Hippocampal formation (tissue), 2 donors: ENCODE results near the gene RAP1A.
"Not testable (repeated sequence)": the region's sequence is repeated elsewhere in the genome, so short reads cannot be mapped to it uniquely, and the experiment has no call there.

ENCODE experiments used
- DNase-seq, 2 donors: peaks; one replicate each; lab custom pipeline; 2025; lab: John Stamatoyannopoulos, UW

RAP1A gene

DNA sequence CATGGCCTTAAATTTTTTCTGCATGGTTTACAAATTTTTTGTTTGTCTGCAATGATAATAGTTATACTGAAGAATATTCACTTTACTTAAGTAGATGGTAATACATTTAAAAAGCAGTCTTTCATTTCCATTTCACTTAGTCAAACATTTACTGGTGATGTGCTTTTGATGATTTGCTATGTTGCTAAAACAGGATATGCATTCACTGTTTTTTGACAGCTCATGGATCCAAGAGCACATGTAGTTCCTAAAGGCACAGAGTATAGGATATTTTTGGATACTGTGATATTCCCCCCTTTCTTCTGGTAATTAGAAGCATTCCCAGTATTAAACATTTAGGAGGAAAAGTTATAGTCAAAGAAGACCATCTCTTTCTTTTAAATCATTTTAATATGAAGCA, 45.9 kb downstream of the RAP1A start:
- no peak for DNase-seq

DNA sequence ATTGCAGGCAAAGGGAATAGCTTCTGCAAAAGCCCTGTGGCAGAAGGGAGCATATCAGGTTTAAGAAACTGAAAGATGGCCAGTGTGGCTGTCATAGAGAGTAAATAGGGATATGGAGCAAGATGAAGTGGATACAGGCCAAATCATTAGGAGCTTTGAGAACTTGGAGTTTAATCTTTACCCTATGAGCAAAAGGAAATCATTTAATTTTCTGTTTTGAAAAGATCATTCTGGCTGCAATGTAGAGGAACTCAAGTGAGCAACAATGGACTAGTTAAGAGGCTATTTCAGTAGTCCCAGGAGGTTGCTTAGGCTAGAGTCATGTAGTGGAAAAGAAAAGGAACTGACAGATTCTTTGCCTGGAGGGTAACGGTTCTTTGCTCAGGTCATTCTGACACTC, 47.2 kb downstream of the RAP1A start:
- DNase-seq: no peak

DNA sequence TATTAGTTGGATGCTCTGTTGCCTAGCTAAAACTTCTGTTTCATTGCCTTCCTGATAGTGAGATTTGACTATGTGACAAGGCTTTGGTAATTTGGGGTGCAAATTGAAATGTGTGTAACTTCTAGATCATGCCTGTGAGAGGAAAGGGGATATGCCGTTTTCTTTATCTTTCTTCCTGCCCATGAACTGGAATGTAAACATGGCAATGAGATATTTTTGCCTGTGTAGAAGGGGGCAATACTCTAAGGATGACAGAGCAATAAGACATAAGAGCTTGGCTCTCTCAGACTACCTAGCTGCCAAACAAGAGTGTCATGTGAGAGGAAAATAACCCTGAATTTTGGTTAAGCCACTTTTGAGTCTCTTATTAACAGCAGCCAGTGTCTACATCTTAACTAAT, 49.7 kb downstream of the RAP1A start:
- DNase-seq: no peak

DNA sequence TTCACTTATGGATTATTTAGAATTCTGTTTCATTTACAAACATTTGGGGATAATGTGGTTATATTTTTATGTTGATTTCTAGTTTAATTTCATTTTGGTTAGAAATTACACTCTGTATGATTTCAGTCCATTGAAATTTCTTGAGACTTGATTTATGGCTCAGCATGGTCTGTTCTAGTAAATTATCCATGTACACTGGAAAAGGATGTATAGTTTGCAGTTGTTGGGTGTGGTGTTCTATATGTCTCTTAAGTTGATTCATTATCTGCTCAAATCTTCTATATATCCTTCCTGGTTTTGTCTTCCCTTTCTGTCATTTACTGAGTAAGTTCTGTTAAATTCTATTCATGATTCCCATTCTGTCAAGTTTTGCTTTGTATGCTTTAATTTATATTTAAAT, 52.3 kb downstream of the RAP1A start:
- no peak for DNase-seq

DNA sequence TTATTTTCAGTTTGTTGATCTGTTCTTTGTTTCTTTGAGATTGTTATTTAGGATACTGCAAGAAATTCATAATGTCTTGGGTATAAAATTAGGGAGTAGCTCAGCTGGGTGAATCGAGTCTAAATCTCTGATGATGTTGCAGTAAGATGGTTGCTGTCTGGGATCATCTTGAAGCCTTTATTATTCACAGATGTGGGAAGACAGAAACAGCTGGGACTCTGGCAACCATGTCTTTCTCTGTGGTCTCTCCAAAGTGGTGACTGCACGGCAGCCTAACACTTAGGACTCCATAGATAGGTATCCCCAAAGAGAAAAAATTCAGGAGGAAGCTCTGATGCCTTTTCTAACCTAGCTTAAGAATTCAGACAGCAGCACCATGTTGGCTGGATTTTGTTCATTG, 52.7 kb downstream of the RAP1A start:
- DNase-seq: no peak

DNA sequence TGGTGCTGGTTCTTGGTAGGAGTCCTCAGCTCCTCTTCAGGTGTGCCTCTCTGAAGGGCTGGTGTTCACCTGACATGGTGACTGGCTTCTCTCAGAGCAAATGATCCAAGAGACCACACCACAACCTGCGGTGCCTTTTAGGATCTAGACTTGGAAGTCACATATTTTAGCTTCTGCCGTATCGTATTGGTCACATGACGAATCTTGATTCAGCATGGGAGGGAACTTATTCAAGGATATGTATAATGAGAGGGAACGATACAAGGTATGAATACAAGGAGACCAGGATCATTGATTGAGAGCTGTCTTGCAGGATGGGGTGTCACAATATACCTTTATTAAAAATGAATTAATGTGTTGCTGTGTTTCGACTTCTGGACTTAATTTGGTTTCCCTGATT, 58.0 kb downstream of the RAP1A start:
- DNase-seq: no peak

DNA sequence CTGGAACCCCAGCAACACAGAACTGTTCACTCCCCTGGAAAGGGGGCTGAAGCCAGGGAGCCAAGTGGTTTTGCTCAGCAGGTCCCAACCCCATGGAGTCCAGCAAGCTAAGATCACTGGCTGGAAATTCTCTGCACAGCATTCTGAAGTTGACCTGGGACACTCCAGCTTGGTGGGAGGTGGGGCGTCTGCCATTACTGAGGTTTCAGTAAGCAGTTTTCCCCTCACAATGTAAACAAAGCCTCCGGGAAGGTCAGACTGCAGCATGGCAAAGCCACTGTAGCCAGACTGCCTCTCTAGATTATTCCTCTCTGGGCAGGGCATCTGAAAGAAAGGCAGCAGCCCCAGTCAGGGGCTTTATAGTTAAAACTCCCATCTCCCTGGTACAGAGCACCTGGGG, 60.0 kb downstream of the RAP1A start:
- DNase-seq: no peak

DNA sequence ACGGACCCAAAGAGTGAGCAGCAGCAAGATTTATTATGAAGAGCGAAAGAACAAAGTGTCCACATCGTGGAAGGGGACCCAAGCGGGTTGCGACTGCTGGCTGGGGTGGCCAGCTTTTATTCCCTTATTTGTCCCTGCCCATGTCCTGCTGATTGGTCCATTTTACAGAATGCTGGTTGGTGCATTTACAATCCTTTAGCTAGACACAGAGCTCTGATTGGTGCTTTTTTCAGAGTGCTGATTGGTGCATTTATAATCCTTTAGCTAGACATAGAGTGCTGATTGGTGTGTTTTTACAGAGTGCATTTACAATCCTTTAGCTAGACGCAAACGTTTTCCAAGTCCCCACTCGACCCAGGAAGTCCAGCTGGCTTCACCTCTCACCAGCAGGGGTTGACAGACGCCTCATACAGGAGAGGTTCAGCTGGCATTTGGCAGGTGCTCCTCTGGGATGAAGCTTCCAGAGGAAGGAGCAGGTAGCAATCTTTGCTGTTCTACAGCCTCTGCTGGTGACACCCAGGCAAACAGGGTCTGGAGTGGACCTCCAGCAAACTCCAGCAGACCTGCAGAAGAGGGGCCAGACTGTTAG, 60.7 kb downstream of the RAP1A start:
- not testable (repeated sequence) for DNase-seq

DNA sequence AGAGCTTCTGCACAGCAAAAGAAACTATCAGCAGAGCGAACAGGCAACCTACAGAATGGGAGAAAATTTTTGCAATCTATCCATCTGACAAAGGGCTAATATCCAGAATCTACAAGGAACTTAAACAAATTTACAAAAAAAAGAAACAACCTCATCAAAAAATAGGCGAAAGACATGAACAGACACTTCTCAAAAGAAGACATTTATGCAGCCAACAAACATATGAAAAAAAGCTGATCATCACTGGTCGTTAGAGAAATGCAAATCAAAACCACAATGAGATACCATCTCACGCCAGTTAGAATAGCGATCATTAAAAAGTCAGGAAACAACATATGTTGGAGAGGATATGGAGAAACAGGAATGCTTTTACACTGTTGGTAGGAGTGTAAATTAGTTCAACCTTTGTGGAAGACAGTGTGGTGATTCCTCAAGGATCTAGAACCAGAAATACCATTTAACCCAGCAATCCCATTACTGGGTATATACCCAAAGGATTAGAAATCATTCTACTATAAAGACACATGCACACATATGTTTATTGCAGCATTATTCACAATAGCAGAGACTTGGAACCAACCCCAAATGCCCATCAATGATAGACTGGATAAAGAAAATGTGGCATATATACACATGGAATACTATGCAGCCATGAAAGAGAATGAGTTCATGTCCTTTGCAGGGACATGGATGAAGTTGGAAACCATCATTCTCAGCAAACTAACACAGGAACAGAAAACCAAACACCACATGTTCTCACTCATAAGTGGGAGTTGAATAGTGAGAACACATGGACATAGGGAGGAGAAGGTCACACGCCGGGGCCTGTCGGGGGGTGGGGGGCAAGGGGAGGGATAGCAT, 65.9 kb downstream of the RAP1A start:
- DNase-seq: not testable (repeated sequence)

DNA sequence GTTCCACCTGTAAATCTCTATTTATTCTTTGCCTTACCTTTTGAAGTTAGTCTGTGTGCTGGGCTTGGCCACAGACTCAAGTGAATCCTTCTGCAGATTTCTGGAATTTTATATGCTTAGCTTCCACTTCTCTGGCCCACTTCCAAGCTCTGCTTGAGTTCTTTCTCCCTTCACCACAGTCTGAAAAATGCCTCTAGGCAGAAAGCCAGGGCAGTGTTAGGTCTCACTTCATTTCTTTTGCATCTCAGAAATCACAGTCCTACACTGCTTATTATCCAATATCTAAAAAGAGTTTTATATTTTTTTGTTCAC, 70.7 kb downstream of the RAP1A start:
- DNase-seq: peak; percentile 5 to 17

DNA sequence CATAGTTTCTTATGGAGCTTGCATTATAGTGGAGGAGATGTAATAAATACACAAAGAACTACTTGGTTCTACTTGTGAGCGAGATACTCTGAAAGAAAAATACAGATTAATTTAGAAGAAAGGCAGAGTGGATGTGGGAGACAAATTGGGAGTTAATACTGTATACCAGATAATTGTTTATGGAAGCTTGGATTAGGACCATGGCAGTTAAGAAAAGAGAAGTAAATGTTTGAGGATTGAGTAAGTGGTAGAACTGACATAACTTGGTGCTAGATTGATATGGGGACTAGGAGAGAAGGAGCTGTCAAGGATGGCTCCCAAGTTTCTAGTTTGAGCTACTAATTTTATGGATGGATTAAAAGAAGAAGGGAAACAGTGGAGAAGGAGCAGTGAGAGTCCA, 72.3 kb downstream of the RAP1A start:
- no peak for DNase-seq

DNA sequence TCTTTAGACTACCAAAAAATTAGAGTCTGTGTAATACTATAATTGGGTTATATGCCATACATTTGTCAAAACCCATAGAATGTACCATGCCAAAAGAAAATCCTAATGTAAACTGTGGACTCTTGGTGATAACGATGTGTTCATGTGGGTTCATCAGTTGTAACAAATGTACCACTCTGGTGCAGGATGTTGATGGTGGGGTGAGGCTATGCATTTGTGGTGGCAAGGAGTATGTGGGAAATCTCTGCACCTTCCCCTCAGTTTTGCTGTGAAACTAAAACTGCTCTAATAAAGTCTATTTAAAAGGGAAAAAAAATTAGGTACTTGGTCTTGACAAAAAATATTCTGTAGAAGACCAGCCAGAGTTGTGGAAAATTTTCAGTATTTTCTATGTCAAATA, 76.2 kb downstream of the RAP1A start:
- no peak for DNase-seq

DNA sequence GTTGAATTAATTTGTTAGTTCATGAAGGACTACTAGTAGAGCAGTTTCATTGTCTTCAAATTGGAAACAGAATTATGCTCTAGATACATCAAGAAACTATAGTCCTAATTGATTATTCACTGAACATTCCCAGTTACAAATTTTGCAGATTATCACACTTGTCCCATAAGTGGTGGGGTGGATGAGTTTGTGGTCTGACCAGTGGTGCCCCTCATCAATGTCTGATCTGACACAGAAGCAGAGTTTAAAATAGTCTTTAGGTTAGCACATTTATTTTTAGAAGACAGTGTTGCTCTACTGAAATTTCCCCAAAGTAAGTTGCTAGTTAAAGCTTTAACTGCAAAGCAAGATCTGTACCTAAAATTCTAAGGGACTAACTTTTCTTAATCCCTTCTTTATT, 76.7 kb downstream of the RAP1A start:
- DNase-seq: no peak

DNA sequence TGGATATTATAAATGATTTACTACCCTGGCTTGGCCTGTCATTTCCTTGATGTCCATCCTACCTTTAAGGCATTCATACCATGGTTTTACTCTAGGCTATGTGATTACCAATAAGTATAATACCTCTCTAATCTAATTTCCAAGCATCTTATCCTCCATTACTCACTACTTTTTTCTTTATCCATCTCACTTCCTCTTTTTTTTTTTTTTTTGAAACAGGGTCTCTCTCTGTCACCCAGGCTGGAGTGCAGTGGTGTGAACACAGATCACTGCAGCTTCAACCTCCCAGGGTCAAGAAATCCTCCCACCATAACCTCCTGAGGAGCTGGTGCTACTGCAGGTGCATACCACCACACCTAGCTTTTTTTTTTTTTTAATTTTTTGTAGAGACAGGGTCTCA, 79.7 kb downstream of the RAP1A start:
- DNase-seq: no peak

DNA sequence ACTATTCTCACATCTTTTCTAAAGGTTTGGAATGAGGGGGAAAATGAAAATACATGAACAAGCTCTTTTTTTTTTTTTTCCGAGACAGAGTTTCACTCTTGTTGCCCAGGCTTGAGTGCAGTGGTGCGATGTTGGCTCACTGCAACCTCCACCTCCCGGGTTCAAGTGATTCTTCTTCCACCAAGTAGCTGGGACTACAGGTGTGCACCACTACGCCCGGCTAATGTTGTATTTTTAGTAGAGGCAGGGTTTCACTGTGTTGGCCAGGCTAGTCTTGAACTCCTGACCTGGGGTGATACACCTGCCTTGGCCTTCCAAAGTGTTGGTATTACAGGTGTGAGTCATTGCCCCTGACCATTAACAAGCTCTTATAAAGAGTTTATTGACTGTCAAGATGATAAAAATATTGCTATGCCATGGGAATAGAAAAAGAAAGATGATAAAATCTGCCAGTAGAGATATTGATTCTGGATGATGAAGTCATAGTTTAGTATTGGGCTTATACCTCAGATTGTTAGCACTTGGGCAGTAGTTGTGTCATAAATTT, 83.0 kb downstream of the RAP1A start:
- no peak for DNase-seq

DNA sequence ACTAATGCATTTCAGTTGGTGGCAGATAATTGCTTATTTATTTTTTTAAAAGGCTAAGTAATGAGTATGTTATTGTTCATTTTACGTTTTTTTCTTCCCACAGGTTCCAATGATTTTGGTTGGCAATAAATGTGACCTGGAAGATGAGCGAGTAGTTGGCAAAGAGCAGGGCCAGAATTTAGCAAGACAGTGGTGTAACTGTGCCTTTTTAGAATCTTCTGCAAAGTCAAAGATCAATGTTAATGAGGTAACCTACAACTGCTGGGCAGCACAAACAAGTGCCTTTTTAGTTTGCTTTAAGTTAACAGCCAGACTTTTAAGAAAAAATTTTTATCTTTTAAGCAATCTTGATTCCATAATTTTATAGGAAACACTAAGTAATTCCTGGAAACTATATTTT, 84.7 kb downstream of the RAP1A start:
- DNase-seq: no peak

DNA sequence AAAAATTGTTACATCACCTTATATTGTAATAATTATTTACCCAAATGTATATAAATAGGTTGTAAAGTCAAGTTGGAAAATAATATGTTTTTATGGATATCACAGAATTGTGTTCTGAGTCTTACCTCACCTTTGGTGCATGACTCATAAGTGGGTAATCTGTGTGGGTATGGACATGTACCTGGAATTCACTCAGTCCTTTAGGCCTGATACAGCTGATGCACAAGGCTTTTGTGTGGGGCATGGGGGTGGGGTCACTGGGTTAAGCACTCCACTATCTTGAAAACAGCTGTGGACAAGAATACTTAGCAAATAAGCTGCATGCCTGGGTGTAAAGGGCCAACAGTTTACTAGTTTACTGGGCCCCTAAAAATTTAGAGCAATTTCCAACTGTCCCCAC, 85.2 kb downstream of the RAP1A start:
- no peak for DNase-seq

DNA sequence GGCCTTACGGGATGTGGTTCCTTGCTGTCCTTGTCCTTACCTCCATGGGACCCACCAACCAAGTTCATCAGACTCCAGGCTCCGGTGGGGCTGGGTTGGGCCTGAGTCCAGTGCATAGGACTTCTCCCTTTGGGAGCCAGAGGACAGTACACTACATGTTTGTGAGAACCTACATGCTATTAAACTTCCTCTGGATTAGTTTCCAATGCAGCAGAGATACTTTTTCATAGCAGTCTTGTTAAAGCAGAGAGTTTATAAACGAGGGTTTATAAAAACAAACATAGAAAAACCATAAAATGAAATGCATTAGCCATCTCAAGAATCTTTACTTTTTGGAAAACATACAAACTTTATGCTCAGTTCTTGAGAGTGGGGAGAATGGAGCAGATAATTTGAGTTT, 86.3 kb downstream of the RAP1A start:
- DNase-seq: no peak

DNA sequence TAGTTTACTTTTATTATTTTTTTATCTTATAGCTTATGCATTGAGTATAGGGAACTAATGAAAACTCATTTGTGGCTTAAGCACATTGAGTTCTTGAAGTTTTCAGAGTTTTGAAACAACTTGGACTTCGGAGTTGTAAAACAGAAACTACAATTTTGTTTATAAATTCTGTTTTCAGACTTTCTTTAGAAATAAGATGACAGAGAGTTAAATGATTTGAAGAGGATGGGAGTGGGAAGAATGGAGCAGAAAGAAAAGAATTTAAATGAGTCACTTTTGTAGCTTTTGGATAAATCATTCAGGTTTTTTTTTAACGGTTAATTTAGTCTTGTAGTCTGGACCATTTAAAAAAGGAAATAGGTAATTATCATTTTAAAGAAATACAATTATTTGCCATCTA, 87.3 kb downstream of the RAP1A start:
- no peak for DNase-seq

DNA sequence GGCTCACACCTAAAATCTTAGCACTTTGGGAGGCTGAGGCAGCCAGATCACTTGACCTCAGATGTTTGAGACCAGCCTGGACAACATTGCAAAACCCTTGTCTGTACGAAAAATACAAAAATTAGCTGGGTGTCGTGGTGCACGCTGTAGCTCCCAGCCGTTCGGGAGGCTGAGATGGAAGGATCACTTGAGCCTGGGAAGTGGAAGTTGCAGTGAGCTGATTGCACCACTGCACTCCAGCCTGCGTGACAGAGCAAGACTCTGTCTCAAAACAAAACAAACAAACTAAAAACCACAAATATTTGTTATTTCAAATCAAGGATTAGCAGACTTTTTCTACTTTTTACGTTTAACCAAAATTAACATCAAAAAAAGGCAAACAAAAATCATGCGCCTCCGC, 88.3 kb downstream of the RAP1A start:
- no peak for DNase-seq

DNA sequence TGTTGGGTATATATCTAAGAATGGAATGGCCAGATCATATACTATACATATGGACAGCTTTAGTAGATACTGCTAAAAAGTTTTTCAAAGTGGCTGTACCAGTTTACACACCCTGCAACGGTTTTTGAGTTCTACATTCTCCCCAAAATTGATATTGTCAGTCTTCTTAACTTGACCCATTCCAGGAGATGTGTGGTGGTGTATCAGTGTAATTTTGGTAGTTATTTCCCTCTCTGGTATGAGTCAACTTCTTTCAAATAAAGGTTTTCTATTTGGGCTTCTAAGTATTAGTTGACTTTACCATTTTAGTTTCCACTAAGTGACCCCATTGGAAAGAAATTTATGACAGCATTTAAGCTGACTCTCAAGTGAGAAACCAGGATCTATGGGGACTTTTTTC, 90.4 kb downstream of the RAP1A start:
- DNase-seq: no peak

DNA sequence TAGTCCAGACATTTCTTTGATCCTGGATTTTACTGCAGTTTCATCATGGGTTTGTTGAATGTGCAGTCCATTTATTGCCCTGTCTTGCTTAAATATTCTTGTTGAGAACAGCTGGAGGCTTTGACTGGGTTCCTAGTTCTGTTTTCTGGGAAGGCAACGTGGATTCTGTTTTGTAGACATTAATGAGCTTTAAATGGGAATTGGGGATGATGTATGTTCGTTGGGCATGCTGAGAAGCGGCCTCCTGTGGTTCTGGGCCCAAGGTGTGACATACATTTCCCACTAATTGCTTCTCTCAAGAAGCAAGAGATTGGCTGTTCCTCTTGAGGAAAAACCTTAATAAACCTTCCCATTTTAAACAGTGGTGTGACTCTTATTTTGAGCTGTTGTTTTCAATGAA, 96.7 kb downstream of the RAP1A start:
- DNase-seq: no peak

DNA sequence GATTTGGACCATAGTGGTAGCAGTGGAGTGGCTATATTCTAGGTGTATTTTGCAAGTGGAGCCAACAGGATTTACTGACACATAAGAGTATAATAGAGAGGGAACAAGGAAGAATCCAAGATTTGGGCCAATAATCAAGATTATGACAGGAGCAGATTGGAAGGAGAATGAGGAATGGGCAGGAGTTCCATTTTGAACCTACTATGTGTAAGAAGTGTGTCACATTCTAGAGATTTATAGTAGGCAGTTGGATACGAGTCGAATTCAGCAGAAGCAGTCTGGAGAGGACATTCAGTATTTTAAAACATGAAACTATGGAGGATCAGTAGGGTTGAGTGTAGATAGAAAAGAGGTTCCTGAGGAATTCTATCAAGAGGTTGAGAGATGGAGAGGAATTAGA, 97.9 kb downstream of the RAP1A start:
- DNase-seq: no peak

DNA sequence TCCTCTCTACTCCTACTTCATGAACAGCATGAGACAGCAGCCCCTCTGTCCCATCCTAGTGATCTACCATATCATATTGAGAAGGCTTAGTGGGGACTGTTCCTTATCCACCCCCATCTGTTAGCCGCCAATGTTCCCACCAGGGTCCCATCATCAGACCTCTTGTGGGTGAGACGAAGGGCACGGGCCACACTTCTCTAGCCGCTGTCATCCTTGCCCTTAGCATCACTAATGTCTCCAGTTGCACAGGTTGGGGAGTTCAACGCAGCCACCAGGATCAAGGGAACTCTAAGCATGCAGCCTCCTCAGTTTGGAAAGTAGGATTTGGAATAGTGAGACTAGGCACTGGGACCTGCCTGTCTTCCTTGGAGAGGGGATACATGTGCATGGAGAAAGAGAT, 99.5 kb downstream of the RAP1A start:
- no peak for DNase-seq
